ENCODE data around the gene PCBP3. TPM values are rescaled to one million over a fixed set of nuclear protein-coding genes. Genes with fewer than 3 reads are reported as not detected.

Gene PCBP3
- total RNA-seq, 2 donors from 2014 or later, result 2.1 to 5.3 TPM

DNA sequence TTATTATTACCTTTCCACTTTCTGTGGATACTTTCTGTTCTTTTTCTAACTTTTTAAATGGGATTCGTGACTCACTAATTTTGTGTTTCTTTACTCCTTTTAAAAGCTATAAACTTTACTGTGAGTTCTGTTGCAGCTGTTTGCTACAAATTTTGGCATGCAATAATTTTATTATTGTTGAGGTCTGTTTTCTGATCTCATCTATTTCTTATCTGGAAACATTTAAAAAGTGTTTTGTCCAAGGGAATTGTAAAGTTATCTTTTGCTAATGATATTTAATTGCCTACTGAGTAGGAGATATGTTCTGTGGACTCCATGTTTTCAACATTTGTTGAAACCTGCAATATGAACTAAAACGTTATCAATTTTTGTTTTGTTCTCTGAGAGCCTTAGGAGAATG lies 199.9 kb downstream of the PCBP3 start:
- TF ChIP-seq, protein P1, sequence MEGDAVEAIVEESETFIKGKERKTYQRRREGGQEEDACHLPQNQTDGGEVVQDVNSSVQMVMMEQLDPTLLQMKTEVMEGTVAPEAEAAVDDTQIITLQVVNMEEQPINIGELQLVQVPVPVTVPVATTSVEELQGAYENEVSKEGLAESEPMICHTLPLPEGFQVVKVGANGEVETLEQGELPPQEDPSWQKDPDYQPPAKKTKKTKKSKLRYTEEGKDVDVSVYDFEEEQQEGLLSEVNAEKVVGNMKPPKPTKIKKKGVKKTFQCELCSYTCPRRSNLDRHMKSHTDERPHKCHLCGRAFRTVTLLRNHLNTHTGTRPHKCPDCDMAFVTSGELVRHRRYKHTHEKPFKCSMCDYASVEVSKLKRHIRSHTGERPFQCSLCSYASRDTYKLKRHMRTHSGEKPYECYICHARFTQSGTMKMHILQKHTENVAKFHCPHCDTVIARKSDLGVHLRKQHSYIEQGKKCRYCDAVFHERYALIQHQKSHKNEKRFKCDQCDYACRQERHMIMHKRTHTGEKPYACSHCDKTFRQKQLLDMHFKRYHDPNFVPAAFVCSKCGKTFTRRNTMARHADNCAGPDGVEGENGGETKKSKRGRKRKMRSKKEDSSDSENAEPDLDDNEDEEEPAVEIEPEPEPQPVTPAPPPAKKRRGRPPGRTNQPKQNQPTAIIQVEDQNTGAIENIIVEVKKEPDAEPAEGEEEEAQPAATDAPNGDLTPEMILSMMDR (IDR thresholded peaks at IDR 0.05), result no peak
- no peak for DNase-seq
- Histone ChIP-seq H3K9ac (ENCODE audit: low read depth in 2 of 2, low read length in 2 of 2) (no peak overlapping the region), H3K9me3 (no peaks in the 10 kb centered on the region), H3K4me1 (no peaks in the 10 kb centered on the region), H3K4me3 (no peak overlapping the region), H3K27me3 (no peaks in the 10 kb centered on the region), H3K27ac (no peak overlapping the region), H3K36me3 (no peaks in the 10 kb centered on the region)
- intact Hi-C loops (cut with DNase I), result no loop called here

DNA sequence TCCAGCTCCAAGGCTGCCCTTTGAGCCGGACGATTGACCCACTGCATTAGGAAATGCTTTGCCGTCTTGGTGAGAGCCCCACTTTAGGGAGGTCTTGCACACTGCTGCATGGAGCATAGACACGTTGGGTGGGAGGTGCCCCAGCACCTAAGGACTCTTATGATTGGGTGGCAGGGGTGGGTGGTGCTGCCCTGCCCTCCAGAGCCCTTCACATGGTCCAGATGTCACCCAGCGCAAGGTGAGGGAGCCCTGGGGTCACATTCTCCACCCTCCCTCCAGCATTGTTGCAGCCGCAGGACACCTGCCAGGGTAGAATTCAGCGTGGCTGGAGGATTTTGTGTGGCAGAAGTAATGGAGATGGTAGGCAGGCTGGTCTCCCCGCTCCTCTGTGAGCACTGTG lies 200.7 kb downstream of the PCBP3 start:
- Histone ChIP-seq H3K27me3 (no peaks in the 10 kb centered on the region), H3K9ac (ENCODE audit: low read depth in 2 of 2, low read length in 2 of 2) (no peak overlapping the region), H3K27ac (no peak overlapping the region), H3K36me3 (no peaks in the 10 kb centered on the region), H3K9me3 (no peaks in the 10 kb centered on the region), H3K4me1 (no peaks in the 10 kb centered on the region), H3K4me3 (no peak overlapping the region)
- intact Hi-C loops (cut with DNase I), result no loop called here
- TF ChIP-seq, protein P1 (IDR thresholded peaks at IDR 0.05), result no peak
- no peak for DNase-seq

DNA sequence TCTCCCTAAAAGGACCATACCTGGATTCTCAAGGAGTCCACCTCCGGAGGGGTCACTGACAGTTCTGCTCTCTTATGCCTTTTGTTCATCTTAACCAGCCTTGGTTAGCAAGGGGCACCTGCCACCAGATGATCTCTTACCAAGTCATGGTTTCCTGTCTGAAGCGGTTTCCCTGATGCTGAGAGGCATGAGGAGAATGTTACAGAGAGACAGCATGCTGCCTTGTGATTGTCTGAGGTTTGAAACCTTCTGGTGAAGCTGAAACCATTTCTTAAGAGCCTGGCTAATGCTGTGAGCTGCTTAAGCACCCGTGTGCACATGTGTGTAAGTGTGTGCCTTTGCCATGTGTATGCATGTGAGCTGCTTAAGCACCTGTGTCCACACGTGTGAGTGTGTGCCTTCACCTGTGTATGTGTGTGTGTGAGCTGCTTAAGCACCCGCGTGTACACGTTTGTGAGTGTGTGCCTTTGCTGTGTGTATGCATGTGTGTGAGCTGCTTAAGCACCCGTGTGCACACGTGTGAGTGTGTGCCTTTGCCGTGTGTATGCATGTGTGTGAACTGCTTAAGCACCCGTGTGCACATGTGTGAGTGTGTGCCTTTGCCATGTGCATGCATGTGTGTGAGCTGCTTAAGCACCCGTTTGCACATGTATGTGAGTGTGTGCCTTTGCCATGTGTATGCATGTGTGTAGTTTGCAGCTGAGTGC lies 201.7 kb downstream of the PCBP3 start:
- H3K4me1 ChIP-seq, result no peaks in the 10 kb centered on the region
- no peak overlapping the region for H3K27ac ChIP-seq
- H3K36me3 ChIP-seq, result no peaks in the 10 kb centered on the region
- no peak overlapping the region for H3K4me3 ChIP-seq
- DNase-seq, result no peak
- TF ChIP-seq, protein P1 (IDR thresholded peaks at IDR 0.05), result no peak
- no peak overlapping the region for H3K9ac ChIP-seq (ENCODE audit: low read depth in 2 of 2, low read length in 2 of 2)
- H3K27me3 ChIP-seq, result no peaks in the 10 kb centered on the region
- intact Hi-C loops (cut with DNase I), result loop anchor here (5.0 kb wide), 1 partner anchor 48 kb away; no protein-coding TSS in a partner anchor
- H3K9me3 ChIP-seq, result no peaks in the 10 kb centered on the region

DNA sequence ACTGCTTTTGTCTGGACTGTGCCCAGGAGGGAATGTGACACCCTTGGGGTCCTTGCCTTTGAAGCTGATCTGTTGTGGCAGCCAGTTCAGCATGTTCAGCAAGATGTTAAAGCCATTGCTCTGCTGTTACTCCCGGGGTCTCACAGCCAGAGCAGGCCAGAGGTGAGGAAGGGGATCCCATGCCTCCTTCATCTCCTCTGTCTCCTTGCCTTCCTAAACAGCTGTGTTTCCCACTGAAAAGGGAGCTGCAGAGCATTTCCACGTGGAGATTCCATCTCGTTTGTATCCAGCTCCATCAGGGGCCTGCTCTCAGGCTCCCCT lies 202.2 kb downstream of the PCBP3 start:
- no peaks in the 10 kb centered on the region for H3K4me1 ChIP-seq
- intact Hi-C loops (cut with DNase I), result loop anchor here (5.0 kb wide), 1 partner anchor 48 kb away; no protein-coding TSS in a partner anchor
- no peaks in the 10 kb centered on the region for H3K9me3 ChIP-seq
- H3K36me3 ChIP-seq, result no peaks in the 10 kb centered on the region
- no peak for DNase-seq
- no peak overlapping the region for H3K27ac ChIP-seq
- H3K4me3 ChIP-seq, result no peak overlapping the region
- H3K9ac ChIP-seq (ENCODE audit: low read depth in 2 of 2, low read length in 2 of 2), result no peak overlapping the region
- H3K27me3 ChIP-seq, result no peaks in the 10 kb centered on the region
- TF ChIP-seq, protein P1 (IDR thresholded peaks at IDR 0.05), result no peak

DNA sequence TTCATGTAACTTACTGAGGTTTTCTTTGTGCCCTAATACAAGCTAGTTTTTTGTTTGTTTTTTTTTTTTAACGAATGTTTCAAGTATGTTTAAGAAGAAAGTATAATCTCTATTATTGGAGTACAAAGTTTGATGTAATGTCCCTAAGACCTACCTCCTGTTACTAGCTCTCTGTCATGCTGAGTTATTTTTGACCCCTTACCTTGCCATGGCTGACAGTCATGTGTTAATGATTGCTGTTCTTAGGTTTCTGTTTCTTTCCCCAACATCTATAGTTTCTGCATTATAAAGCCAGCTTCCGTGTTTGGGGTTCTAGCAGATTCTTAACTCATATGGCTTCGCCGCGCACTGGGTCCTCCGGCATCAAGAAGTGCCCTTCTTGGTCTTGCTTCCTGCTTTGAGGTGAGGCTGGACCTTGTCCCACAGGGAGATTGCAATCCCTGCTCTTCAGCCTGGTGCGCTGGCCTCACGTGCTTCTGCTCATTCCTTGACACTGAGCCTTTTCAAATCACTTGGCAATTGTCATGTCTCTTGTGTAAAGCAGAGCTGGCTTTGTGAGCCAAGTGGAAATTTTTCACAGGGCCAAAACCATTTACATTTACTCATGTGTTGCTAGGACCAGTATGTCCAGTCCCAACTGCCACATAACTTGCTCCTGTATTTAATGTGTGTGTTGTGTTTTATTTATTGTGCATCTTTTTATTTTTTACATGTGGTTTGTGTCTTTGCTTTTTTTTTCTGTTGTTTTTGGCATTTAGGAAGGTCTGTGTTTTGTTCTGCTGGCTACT lies 203.0 kb downstream of the PCBP3 start:
- Histone ChIP-seq H3K27me3 (no peaks in the 10 kb centered on the region), H3K9me3 (no peaks in the 10 kb centered on the region), H3K4me3 (no peak overlapping the region), H3K9ac (ENCODE audit: low read depth in 2 of 2, low read length in 2 of 2) (no peak overlapping the region), H3K4me1 (no peaks in the 10 kb centered on the region), H3K36me3 (no peaks in the 10 kb centered on the region), H3K27ac (no peak overlapping the region)
- DNase-seq, result no peak
- TF ChIP-seq, protein P1 (IDR thresholded peaks at IDR 0.05), result no peak
- intact Hi-C loops (cut with DNase I), result loop anchor here (5.0 kb wide), 1 partner anchor 49 kb away; no protein-coding TSS in a partner anchor
